SK-MEL-5 (cell line): ENCODE results near the gene OCA2. TPM values are rescaled to one million over a fixed set of nuclear protein-coding genes. Genes with fewer than 3 reads are reported as not detected.

Source experiments
- DNase-seq: peaks from one replicate; pipeline ENCODE4 v3.0.0-alpha.2; 2016; ENCODE audit warnings: low read depth, low spot score
- in situ Hi-C: cut with HindIII; loops from 2 replicates; pipeline ENCODE4 v1.10.0; 2016; ENCODE audit warnings: low sequenced_read_pairs, high pct_unique_total_duplicates, low pct_unique_long_range_greater_than_20kb
- total RNA-seq: library from RNA; depleted of rRNA; stranded (reverse); fragments of >200 nt; shearing (Covaris generic); gene quantifications from 2 replicates; pipeline ENCODE4 v1.2.3, GENCODE V29; 2014

The OCA2 gene
- total RNA-seq, 1 experiment from 2014 or later: 200 TPM

DNA sequence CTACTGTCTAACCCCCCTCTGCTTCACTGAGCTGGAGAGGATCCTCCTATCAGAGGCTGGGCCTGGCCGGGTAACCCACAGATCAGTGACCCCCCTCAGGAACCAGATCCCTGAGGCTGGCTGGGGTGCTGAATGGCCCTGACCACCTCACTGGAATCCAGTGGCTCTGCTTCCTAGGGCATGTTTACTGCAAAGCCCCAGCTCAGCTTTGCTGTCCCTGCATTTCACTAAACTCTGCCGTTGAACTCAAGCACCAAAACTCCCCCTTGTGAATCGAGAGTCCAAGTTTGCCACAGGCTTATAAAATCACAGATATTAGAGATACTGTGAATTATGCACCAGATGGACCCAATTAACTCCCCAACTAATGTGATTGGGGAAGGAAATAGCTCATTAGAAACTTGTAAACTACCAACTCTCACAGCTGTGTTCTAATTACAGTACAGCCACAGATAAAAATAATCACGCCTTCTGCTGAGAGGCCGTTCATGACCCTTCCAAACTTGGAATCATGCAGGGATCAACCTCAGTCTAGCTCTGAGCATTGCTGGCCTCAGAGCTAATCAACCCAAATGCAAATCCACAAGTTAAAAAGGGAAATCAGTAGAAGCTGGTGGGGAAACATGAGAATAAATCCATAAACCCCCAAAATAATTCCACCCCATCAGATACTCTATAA lies 47.0 kb downstream of the OCA2 start:
- no peak for DNase-seq
- in situ Hi-C loops: no loop called here

DNA sequence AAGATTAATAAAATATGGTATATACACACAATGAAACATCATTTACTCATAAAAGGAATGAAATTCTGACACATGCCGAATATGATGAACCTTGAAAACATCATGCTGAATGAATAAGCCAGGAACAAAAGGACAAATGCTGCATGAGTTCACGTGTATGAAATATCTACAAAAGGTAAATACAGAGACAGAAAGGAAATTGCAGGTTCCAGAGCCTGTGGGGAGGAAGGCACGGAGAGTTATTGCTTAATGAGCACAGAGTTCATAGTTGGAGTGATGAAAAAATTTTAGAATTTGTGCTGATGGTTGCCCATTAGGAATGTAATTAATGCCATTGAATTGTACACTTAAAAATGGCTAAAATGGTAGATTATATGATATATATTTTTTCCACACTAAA lies 49.5 kb downstream of the OCA2 start:
- DNase-seq: no peak
- in situ Hi-C loops: no loop called here

- in situ Hi-C loops: no loop called here
Measured at GRCh38 chr15:28047277-28047676, 51.8 kb downstream of the OCA2 start.

GRCh38 chr15:28044121-28044672 lies 54.9 kb downstream of the OCA2 start:
- no peak for DNase-seq
- in situ Hi-C loops: no loop called here

More at GRCh38 chr15:28047277-28047676, 51.8 kb downstream of the OCA2 start:
- DNase-seq: no peak

- no peak for DNase-seq
- in situ Hi-C loops: no loop called here
Measured at GRCh38 chr15:28043691-28044091, 55.4 kb downstream of the OCA2 start.

DNA sequence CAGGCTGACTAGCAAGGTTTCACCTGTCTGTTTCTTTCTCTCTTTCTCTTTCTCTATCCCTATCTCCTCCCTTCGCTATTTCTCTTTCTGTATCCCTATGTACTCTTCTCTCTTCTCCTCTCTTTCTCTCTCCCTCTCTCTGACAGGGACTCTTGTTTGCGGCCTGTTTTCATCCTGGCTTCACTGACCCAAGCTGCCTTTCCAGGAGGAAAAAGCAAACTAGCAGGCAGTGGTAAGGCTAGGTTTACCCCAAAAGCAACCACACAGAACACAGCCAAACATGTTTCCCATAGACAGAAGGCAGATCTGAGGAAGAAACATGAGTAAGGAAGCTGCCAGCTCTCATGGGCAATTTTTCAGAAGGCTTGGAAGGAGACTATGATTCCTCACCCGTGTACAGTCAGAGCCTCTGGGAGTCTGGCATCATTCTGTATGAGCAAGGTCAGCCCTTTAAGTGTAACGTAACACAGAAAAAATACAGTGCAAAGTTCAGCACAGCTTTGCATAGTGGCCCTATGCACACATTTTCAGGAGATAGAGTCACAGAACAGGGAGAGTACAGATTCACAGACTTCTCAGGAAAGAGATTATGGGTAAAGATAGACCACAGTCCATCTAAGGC lies 61.0 kb downstream of the OCA2 start:
- DNase-seq: no peak
- in situ Hi-C loops: no loop called here

- in situ Hi-C loops: no loop called here
- DNase-seq: no peak
Measured at GRCh38 chr15:28033443-28033842, 65.7 kb downstream of the OCA2 start.

DNA sequence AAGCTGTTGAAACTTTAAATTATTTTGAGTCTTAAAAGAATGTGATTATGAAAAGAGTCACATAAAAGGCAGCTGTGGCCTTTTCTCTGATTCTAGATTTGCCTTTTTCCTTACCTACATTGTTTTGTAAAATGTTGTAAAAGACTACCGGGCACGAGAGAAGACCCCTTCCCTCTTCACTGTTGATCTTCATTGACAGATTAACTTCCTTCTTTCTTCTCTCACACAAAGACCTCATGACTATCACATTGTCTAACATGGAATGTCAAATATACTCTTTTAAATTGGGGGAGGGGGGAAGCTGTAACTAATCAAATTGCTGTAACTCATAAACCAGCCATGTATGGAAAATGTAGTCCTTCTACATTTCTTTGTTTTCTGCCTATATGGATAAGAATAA lies 68.3 kb downstream of the OCA2 start:
- in situ Hi-C loops: no loop called here

DNA sequence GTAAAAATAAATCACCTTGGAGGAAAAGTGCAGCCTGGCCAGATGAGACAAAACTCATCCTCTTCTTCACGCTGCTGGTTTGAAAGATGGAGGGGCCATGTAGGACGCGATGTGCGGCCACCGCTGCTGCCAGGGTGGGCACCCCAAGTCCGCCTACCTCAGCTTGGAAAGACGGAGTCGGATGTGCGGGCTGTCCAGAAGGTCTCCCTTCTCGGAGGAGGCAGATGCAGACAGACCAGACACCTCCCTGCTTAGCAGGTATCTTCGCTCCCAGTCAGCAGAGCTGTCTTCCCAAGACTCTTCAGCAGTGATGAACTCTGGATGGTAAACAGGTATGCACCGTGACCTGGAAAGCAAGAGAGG lies 71.4 kb downstream of the OCA2 start:
- in situ Hi-C loops: no loop called here
- no peak for DNase-seq

More for the DNA sequence above, 68.3 kb downstream of the OCA2 start:
- no peak for DNase-seq

DNA sequence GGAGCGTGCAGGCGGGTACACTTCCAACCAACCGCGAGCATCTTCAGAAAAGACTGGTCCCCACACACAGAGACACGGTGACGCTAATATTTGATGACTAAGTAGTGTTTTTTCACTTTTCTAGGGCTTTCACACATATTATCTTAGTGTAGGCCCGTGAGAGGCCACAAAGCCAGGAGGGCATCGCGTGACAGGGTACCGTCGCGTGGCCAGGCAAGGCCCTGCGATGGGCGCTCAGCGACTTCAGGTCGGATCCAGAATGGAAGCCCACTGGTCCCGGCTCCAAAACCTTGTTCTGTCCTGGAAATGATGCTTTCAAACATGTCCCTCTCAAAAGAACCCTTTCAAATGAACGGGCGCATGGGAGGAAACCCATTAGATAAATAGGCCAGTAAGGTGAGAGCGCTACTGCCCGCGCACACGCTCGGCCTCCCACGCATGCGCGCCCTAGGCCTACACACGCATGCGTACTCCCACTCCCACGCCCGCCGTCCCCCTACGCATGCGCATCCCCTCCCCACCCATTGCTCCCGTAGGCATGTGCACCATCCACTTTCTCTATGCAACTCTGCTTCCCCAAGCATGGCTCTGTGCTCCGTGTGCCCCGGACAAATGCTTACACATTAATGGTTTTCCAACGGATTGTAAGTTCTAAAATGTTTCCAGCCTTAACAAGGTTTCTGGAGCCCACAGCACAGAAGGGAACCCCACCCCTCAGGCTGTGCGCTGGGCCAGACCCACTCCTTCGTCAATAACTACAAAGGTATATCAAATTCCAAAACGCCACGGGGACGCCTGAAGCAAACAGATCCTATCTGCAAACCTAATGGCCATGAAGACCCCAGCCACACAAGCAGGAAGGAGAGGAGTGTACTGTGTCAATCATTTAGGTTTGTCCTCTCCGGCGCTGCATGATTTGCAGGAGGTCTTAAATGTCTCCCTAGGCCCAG lies 72.1 kb downstream of the OCA2 start:
- no peak for DNase-seq
- in situ Hi-C loops: no loop called here

DNA sequence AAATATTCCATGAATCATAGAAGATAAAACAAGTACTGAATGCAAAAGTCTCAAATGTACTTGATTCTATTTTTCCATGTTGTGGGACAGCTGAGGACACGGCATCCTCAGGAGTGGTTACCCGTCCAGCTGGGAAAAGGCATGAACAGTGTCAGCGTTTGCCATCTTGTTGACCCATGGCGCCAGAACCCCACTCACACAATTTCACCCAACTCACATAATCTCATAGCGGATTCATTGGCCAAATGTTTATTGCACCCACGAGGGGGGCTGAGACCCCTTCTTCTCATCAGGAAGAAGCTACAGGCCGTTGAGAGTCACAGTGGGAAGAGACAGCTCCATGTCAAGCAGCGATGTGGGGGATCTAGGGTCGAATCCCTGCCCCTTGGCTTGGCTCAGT lies 72.9 kb downstream of the OCA2 start:
- in situ Hi-C loops: no loop called here
- DNase-seq: no peak

DNA sequence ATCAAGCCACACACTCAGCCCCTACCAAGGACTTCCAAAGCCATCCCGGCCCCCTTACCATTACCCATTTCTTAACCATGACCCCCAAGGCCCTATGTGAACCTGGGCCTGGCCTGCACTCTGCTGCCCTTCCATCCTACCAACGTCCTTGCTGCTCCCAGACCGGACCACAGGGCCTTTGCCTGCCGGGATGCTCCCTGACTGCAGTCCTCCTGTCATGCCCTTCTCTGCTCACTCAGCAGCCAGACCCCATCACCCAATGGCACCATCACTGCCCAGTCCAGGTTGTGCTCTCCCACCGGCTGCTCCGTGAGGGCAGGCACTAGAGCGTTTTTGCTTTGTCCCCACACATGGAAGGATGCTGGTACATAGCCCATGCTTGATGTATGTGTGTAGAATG lies 73.7 kb downstream of the OCA2 start:
- in situ Hi-C loops: no loop called here
- DNase-seq: no peak

DNA sequence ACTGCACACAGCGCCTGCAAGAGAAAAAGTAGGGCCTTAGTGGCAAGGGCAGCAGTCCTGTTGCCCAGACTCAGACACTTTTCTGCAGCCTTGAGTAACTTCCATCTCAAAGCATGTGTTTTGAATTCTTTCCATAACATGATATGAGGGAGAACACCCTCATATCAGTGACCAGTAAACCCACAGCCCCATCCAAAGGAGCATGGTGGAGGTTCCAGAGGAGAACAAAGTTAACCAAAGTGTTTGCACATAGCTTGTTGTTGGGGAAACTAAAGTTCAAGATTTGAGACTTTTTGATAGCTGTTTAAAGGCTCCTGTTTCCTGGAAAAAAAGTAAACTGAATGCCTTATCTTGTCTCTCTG lies 74.2 kb downstream of the OCA2 start:
- no peak for DNase-seq
- in situ Hi-C loops: no loop called here

GRCh38 chr15:28023933-28024888 lies 74.9 kb downstream of the OCA2 start:
- DNase-seq: no peak
- in situ Hi-C loops: no loop called here

DNA sequence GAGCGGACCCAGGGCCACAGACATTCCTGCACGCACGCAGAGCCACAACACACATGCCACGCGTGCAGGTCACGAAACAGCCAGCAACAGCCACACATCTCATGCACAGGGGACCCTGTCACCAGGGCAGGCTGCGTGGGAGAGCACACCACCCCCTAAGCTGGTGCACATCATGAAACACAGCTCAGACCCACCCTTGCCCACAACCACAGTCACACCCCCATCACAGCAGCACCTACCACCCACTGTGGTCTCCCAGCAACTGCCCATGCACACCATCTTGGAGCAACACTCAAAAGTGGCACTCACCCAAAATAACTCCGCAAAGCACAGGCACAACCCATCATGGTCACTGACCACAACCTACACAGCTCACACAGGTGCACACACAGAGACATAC lies 75.7 kb downstream of the OCA2 start:
- DNase-seq: no peak
- in situ Hi-C loops: no loop called here

DNA sequence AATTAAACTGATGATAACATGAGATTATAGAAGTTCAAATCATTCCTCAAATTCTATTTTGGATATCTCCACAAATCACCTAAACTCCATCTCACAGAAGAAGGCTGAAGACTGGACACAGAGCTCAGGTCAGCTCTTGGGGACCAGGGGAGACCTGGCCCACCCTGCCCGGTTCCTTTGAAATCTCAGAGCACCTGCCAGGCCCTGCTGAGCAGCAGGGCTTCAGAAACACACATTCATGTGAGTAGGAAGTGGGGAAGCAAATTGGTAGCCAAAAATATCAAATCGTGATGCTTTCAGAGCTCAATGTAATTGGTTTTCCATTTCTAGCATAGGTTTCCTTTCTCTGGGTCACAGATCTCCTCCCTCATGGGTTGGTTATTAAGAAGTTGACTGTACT lies 76.2 kb downstream of the OCA2 start:
- in situ Hi-C loops: no loop called here
- DNase-seq: no peak

DNA sequence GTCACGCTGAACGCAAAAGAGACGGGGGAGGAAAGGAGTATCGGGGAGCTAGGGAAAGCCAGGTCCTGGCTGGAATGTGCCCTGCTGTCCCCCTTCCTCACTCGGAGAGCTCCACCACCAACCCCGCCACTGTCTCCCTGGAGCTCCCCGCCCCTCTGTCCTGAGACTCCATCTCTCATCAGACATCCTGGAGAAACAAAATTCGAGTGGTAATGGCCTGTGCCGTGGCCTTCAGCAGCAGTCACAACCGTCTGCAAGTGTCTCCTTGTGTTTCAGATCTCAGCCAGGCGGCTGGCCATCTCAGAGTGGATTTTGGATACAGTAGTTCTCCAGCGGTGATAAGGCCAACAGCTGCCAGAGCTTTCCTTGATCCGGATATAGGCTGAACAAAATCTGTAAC lies 76.9 kb downstream of the OCA2 start:
- in situ Hi-C loops: no loop called here
- DNase-seq: no peak
